Loucy (cell line): ENCODE results near the gene PTPN5.

Source experiments
- H2AFZ ChIP-seq: fragments of 200-600 bp; sonication (generic); 2 replicates; pipeline ENCODE4 v1.6.0; 2016; ENCODE audit warnings: antibody characterized with exemption, mild to moderate bottlenecking, low read length, moderate library complexity
- H3F3A ChIP-seq: fragments of 200-600 bp; 2 replicates; pipeline ENCODE4 v1.6.0; 2016; ENCODE audit warnings: antibody characterized with exemption, low read depth, mild to moderate bottlenecking
- H3K27me3 ChIP-seq: fragments of 200-600 bp; sonication (generic); 2 replicates; pipeline ENCODE4 v1.6.1; 2014; ENCODE audit warnings: low read length, mild to moderate bottlenecking; ENCODE audit not compliant: insufficient read depth, poor library complexity, severe bottlenecking
- H3K36me3 ChIP-seq: fragments of 200-600 bp; sonication (generic); 2 replicates; pipeline ENCODE4 v1.6.1; 2016; ENCODE audit warnings: low read length; ENCODE audit not compliant: insufficient read depth
- H3K4me1 ChIP-seq: fragments of 200-600 bp; sonication (generic); 2 replicates; pipeline ENCODE4 v1.5.1; 2014; ENCODE audit warnings: low read length, mild to moderate bottlenecking; ENCODE audit not compliant: insufficient read depth, poor library complexity, severe bottlenecking
- H3K4me2 ChIP-seq: fragments of 200-600 bp; sonication (generic); 2 replicates; pipeline ENCODE4 v1.6.0; 2014; ENCODE audit warnings: antibody characterized with exemption, low read length, low read depth, mild to moderate bottlenecking; ENCODE audit not compliant: poor library complexity, severe bottlenecking
- H3K4me3 ChIP-seq: fragments of 200-600 bp; sonication (generic); 2 replicates; pipeline ENCODE4 v1.5.1; 2014; ENCODE audit warnings: low read length, mild to moderate bottlenecking, mixed read lengths; ENCODE audit not compliant: poor library complexity, severe bottlenecking
- H3K79me2 ChIP-seq: fragments of 200-600 bp; sonication (generic); 2 replicates; pipeline ENCODE4 v1.6.1; 2014; ENCODE audit warnings: low read length; ENCODE audit not compliant: insufficient read depth
- H3K9ac ChIP-seq: fragments of 200-600 bp; sonication (generic); 2 replicates; pipeline ENCODE4 v1.6.0; 2014; ENCODE audit warnings: mild to moderate bottlenecking, low read depth, low read length, moderate library complexity; ENCODE audit not compliant: poor library complexity, severe bottlenecking
- H3K9me2 ChIP-seq: fragments of 200-600 bp; sonication (generic); replicated peaks from 2 replicates; pipeline ENCODE4 v1.6.1; 2016; ENCODE audit warnings: low read depth, low read length, mixed read lengths
- H3K9me3 ChIP-seq: fragments of 200-600 bp; sonication (generic); 2 replicates; pipeline ENCODE4 v1.6.1; 2014; ENCODE audit warnings: mild to moderate bottlenecking, antibody characterized with exemption, low read length, low read depth; ENCODE audit not compliant: insufficient read depth
- H4K20me1 ChIP-seq: fragments of 200-600 bp; sonication (generic); 2 replicates; pipeline ENCODE4 v1.6.0; 2014; ENCODE audit warnings: antibody characterized with exemption, low read length, mild to moderate bottlenecking; ENCODE audit not compliant: insufficient read depth, poor library complexity, severe bottlenecking
- CTCF ChIP-seq: fragments of 200-600 bp; sonication (generic); conservative IDR thresholded peaks from 2 replicates; pipeline ENCODE4 v1.5.1; 2014; ENCODE audit warnings: mild to moderate bottlenecking, antibody characterized with exemption, low read length
- EZH2phosphoT487 ChIP-seq: fragments of 200-600 bp; IDR thresholded peaks from 2 replicates; pipeline ENCODE4 v1.6.1; 2018; ENCODE audit warnings: antibody characterized with exemption, mild to moderate bottlenecking, moderate library complexity, borderline replicate concordance

The PTPN5 gene

DNA sequence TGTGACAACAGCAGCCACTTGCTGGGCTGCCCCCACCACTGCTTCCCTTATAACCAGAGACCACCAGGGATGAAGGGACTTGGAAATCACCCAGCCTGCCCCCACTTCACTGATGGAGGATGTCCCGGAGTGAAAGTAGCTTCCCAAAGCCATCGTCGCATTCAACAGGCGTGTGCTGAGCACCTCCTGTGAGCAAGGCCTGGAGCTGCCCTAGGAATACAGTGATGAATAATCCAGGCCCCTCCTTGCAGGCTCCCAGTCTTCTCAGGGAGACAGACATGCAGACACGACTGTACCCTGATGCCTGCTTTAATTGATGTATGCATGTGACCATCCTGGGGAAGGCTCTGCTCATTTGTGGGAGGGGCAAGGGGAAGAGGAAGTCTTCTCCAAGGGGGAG is 22.6 kb downstream of the PTPN5 start:
- no peak overlapping the region for H3K4me2 ChIP-seq
- no peaks in the 10 kb centered on the region for H3K36me3 ChIP-seq
- H3K27me3 ChIP-seq = no peaks in the 10 kb centered on the region
- TF ChIP-seq EZH2phosphoT487 (no peak), CTCF (no peak)
- H3K4me3 ChIP-seq = no peak overlapping the region
- H2AFZ ChIP-seq = no peak overlapping the region
- H3F3A ChIP-seq = no peaks in the 10 kb centered on the region
- no peaks in the 10 kb centered on the region for H3K9me3 ChIP-seq
- no peak overlapping the region for H3K9ac ChIP-seq
- no peaks in the 10 kb centered on the region for H3K79me2 ChIP-seq
- no peaks in the 10 kb centered on the region for H3K9me2 ChIP-seq
- H3K4me1 ChIP-seq = no peaks in the 10 kb centered on the region
- H4K20me1 ChIP-seq = no peaks in the 10 kb centered on the region

DNA sequence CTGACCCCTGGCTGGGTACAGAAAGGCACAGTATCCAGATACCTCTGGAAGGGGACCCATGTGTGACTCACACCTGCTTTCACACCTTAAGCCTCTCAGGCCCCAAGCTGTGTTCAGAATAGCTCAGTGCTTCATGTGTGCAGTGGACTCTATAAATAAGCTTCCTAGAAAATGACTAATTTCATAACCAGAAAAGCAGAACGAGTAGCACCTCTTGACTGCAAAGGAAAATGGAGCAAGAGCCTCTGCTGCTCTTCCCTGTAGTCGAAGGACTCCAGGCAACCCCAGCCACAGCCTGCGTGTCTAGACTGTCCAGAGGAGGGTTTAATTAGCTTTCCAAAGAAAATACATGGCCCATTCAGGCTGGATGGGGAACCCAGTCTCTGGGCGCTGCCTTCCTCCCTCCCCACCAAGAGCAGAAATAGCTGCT is 23.1 kb downstream of the PTPN5 start:
- TF ChIP-seq EZH2phosphoT487 = no peak
- no peak for TF ChIP-seq CTCF
- Histone ChIP-seq H3K4me1 (no peaks in the 10 kb centered on the region), H3K79me2 (no peaks in the 10 kb centered on the region), H3K4me3 (no peak overlapping the region), H3K9me2 (no peaks in the 10 kb centered on the region), H4K20me1 (no peaks in the 10 kb centered on the region), H3F3A (no peaks in the 10 kb centered on the region), H3K9me3 (no peaks in the 10 kb centered on the region), H3K27me3 (no peaks in the 10 kb centered on the region), H3K9ac (no peak overlapping the region), H3K4me2 (no peak overlapping the region), H2AFZ (no peak overlapping the region), H3K36me3 (no peaks in the 10 kb centered on the region)

GRCh38 chr11:18766015-18766414 is 25.6 kb downstream of the PTPN5 start:
- Histone ChIP-seq H2AFZ (no peak overlapping the region), H3K36me3 (no peaks in the 10 kb centered on the region), H3K4me1 (no peaks in the 10 kb centered on the region), H3K4me2 (no peak overlapping the region), H3K79me2 (no peaks in the 10 kb centered on the region), H3K4me3 (no peak overlapping the region), H3K9me2 (no peaks in the 10 kb centered on the region), H3K9ac (no peak overlapping the region), H4K20me1 (no peaks in the 10 kb centered on the region), H3K9me3 (no peaks in the 10 kb centered on the region), H3F3A (no peaks in the 10 kb centered on the region), H3K27me3 (no peaks in the 10 kb centered on the region)
- TF ChIP-seq EZH2phosphoT487 (no peak), CTCF (no peak)
